ENCODE data around the gene ARHGAP24. TPM values are rescaled to one million over a fixed set of nuclear protein-coding genes. Genes with fewer than 3 reads are reported as not detected.

The ARHGAP24 gene
- total RNA-seq, 1 donor, result 56.6 TPM

GRCh38 chr4:85861064-85861765 is 386.3 kb downstream of the ARHGAP24 start:
- no peak for TF ChIP-seq CTCF (IDR thresholded peaks at IDR 0.05; ENCODE audit: insufficient read depth, low read depth, low read length)
- no peak overlapping the region for H3K4me3 ChIP-seq (ENCODE audit: low read depth, low read length)
- no peak for DNase-seq (ENCODE audit: low read depth)

GRCh38 chr4:85862896-85863295 is 387.9 kb downstream of the ARHGAP24 start:
- H3K4me3 ChIP-seq (ENCODE audit: low read depth, low read length), result no peak overlapping the region
- no peak for DNase-seq (ENCODE audit: low read depth)
- TF ChIP-seq CTCF (IDR thresholded peaks at IDR 0.05; ENCODE audit: insufficient read depth, low read depth, low read length), result no peak

GRCh38 chr4:85864259-85865205 is 389.6 kb downstream of the ARHGAP24 start:
- no peak for DNase-seq (ENCODE audit: low read depth)
- no peak overlapping the region for H3K4me3 ChIP-seq (ENCODE audit: low read depth, low read length)
- TF ChIP-seq CTCF (IDR thresholded peaks at IDR 0.05; ENCODE audit: insufficient read depth, low read depth, low read length), result no peak

GRCh38 chr4:85865256-85865655 is 390.3 kb downstream of the ARHGAP24 start:
- no peak for TF ChIP-seq CTCF (IDR thresholded peaks at IDR 0.05; ENCODE audit: insufficient read depth, low read depth, low read length)
- no peak for DNase-seq (ENCODE audit: low read depth)
- H3K4me3 ChIP-seq (ENCODE audit: low read depth, low read length), result no peak overlapping the region

GRCh38 chr4:85866508-85866907 is 391.6 kb downstream of the ARHGAP24 start:
- no peak overlapping the region for H3K4me3 ChIP-seq (ENCODE audit: low read depth, low read length)
- TF ChIP-seq CTCF (IDR thresholded peaks at IDR 0.05; ENCODE audit: insufficient read depth, low read depth, low read length), result no peak

GRCh38 chr4:85867271-85867670 is 392.3 kb downstream of the ARHGAP24 start:
- no peak for TF ChIP-seq CTCF (IDR thresholded peaks at IDR 0.05; ENCODE audit: insufficient read depth, low read depth, low read length)
- DNase-seq (ENCODE audit: low read depth), result no peak
- no peak overlapping the region for H3K4me3 ChIP-seq (ENCODE audit: low read depth, low read length)

More at GRCh38 chr4:85866508-85866907, 391.6 kb downstream of the ARHGAP24 start:
- no peak for DNase-seq (ENCODE audit: low read depth)
